NCI-H226 (cell line): Measurements from ENCODE around the gene GRIP2.
A peak's percentile ranks its signal among the peaks of the same experiment; 100 is the strongest.

Source experiments
- DNase-seq: peaks from one replicate; pipeline ENCODE4 v3.0.0-alpha.2; 2015

The GRIP2 gene

GRCh38 chr3:14450506-14450905 lies 89.6 kb downstream of the GRIP2 start:
- no peak for DNase-seq

GRCh38 chr3:14448756-14449727 lies 91.1 kb downstream of the GRIP2 start:
- DNase-seq, result no peak

- no peak for DNase-seq
Measured at GRCh38 chr3:14448063-14448462, 92.1 kb downstream of the GRIP2 start.

- no peak for DNase-seq
Measured at GRCh38 chr3:14446988-14447570, 93.1 kb downstream of the GRIP2 start.

- no peak for DNase-seq
Measured at GRCh38 chr3:14445773-14446172, 94.4 kb downstream of the GRIP2 start.

GRCh38 chr3:14444380-14444779 lies 95.8 kb downstream of the GRIP2 start:
- DNase-seq, result no peak

- DNase-seq, result no peak
Measured at GRCh38 chr3:14441920-14442300, 98.2 kb downstream of the GRIP2 start.

- no peak for DNase-seq
Measured at GRCh38 chr3:14441240-14441919, 98.8 kb downstream of the GRIP2 start.

- peak; percentile 26 for DNase-seq
Measured at GRCh38 chr3:14440531-14441239, 99.5 kb downstream of the GRIP2 start.

- no peak for DNase-seq
Measured at GRCh38 chr3:14440168-14440518, 100.0 kb downstream of the GRIP2 start.

GRCh38 chr3:14439501-14440167 lies 100.5 kb downstream of the GRIP2 start:
- no peak for DNase-seq
